ENCODE measurements around the gene FAM117A. TPM values are rescaled to one million over a fixed set of nuclear protein-coding genes. Genes with fewer than 3 reads are reported as not detected.

The FAM117A gene
- total and polyA plus RNA-seq, 2 of the 8 experiments (the other 6 are each of a cell fraction or from before 2014, with no cell fraction given), result 28.4 to 45.7 TPM

- Histone ChIP-seq H2BK12ac (ENCODE audit: low read depth, low read length) (no peak overlapping the region), H4K91ac (replicated peaks; ENCODE audit: insufficient read length, low read length) (no peak overlapping the region), H3K9ac (replicated peaks in 1 of 4; ENCODE audit: extremely low read depth in 1 of 4, low read depth in 3 of 4, low read length in 3 of 4) (no peak overlapping the region), H3K4me3 (ENCODE audit: extremely low read depth in 1 of 4, insufficient read depth in 2 of 4, low read depth in 3 of 4, low read length in 4 of 4) (no peak overlapping the region), H3K23me2 (ENCODE audit: low read depth, low read length) (no peaks in the 10 kb centered on the region; the same call in 1 of the 2 replicates), H3K4ac (replicated peaks; ENCODE audit: insufficient read length, low read depth, low read length) (no peak overlapping the region), H2AK5ac (ENCODE audit: low read depth, low read length) (no peak overlapping the region), H2BK15ac (ENCODE audit: low read length) (no peak overlapping the region), H2BK5ac (ENCODE audit: low read depth, low read length) (no peak overlapping the region), H3K79me1 (ENCODE audit: low read depth, low read length) (peaks cover 3% of the 10 kb centered on the region), H3K27ac (ENCODE audit: low read depth, low read length) (no peak overlapping the region), H2BK120ac (replicated peaks; ENCODE audit: low read depth, low read length) (no peak overlapping the region), H3K4me1 (replicated peaks in 1 of 4; ENCODE audit: control insufficient read depth in 3 of 4, insufficient read depth in 4 of 4, low read length in 3 of 4) (peaks cover 0 to 6% (median 1%) of the 10 kb centered on the region in 4 experiments; a peak in 3 of 7 replicates), H3K79me2 (ENCODE audit: control insufficient read depth in 1 of 2, insufficient read depth in 2 of 2, low read length in 2 of 2) (peaks cover 13 to 67% of the 10 kb centered on the region in 2 experiments), H3K18ac (ENCODE audit: extremely low read depth, low read length) (no peak overlapping the region), H2BK20ac (ENCODE audit: low read length) (no peak overlapping the region), H4K20me1 (replicated peaks in 1 of 2; ENCODE audit: control insufficient read depth in 1 of 2, insufficient read depth in 2 of 2, low read length in 2 of 2) (peaks cover 4 to 14% of the 10 kb centered on the region in 2 experiments), H3K9me3 (ENCODE audit: insufficient read depth in 2 of 2, low read depth in 1 of 2, low read length in 1 of 2) (no peaks in the 10 kb centered on the region), H3K27me3 (replicated peaks in 1 of 4; ENCODE audit: control insufficient read depth in 3 of 4, extremely low read depth in 1 of 4, insufficient read depth in 3 of 4, low read length in 3 of 4) (no peaks in the 10 kb centered on the region), H4K5ac (ENCODE audit: insufficient read length, low read depth, low read length) (no peak overlapping the region), H3K14ac (ENCODE audit: insufficient read length) (no peak overlapping the region), H3K36me3 (ENCODE audit: control insufficient read depth in 2 of 4, insufficient read depth in 4 of 4, low read length in 3 of 4) (peaks cover 13 to 61% (median 39%) of the 10 kb centered on the region in 4 experiments), H3K23ac (ENCODE audit: insufficient read length) (no peak overlapping the region), H3K56ac (replicated peaks; ENCODE audit: insufficient read length, low read depth, low read length) (no peak overlapping the region), H2AFZ (ENCODE audit: low read length) (no peak overlapping the region), H4K8ac (ENCODE audit: extremely low read depth, insufficient read depth, low read length) (no peak overlapping the region), H3K4me2 (ENCODE audit: insufficient read depth in 1 of 2, low read depth in 2 of 2, low read length in 2 of 2) (no peak overlapping the region)
- no peak for TF ChIP-seq RAD21 (IDR thresholded peaks at IDR 0.05 in 1 of 2, conservative IDR thresholded peaks at IDR 0.05 in 1 of 2; ENCODE audit: low read depth in 2 of 2, low read length in 2 of 2)
- TF ChIP-seq HDAC2 (IDR thresholded peaks at IDR 0.05; ENCODE audit: borderline replicate concordance in 1 of 2, low read depth in 2 of 2, low read length in 2 of 2), result no peak
- no peak for TF ChIP-seq TEAD4 (IDR thresholded peaks at IDR 0.05; ENCODE audit: low read depth, low read length)
- no peak for TF ChIP-seq CREB1 (IDR thresholded peaks at IDR 0.05)
- TF ChIP-seq TCF12 (IDR thresholded peaks at IDR 0.05; ENCODE audit: low read depth, low read length), result no peak
- TF ChIP-seq RXRA (IDR thresholded peaks at IDR 0.05; ENCODE audit: insufficient read depth, low read depth, low read length), result no peak
- no peak for TF ChIP-seq E2F6 (IDR thresholded peaks at IDR 0.05)
- no peak for TF ChIP-seq KDM5A (IDR thresholded peaks at IDR 0.05; ENCODE audit: low read length)
- FAIRE-seq, result no peak
- 84% methylated on average over 3 of the region's 3 CpGs; no CpG with 5 or more reads in 1 of the 2 experiments for WGBS, 2 experiments (ENCODE audit: extremely low coverage in 1 of 2, insufficient coverage in 1 of 2, insufficient read length in 1 of 2, insufficient replicate concordance in 2 of 2, low coverage in 1 of 2, low lambda C conversion rate in 2 of 2, missing lambda C conversion rate in 1 of 2)
- DNase-seq (ENCODE audit: low read depth in 1 of 2, low spot score in 2 of 2), result no peak
- ChIA-PET CTCF (ENCODE audit: partially characterized antibody) (no interaction called here), POLR2A (ENCODE audit: partially characterized antibody) (interaction anchor here (0.5 to 1.9 kb wide), 4 partner anchors 10 to 52 kb away, joined by 3 to 7 read pairs (median 4); no protein-coding TSS in a partner anchor)
Measured at GRCh38 chr17:49793309-49793708, 29.4 kb upstream of the FAM117A start.

Data from H1 (cell line).